Measurements from ENCODE around the gene SMYD1.

GRCh38 chr2:88080545-88080944 is 12.9 kb downstream of the SMYD1 start:
- TF ChIP-seq CTCF (IDR thresholded peaks at IDR 0.05) = no peak
- no peak for TF ChIP-seq POLR2A (IDR thresholded peaks at IDR 0.05)
